Upper lobe of right lung (tissue), 1 donor: ENCODE measurements around the gene GKAP1. TPM values are rescaled to one million over a fixed set of nuclear protein-coding genes. Genes with fewer than 3 reads are reported as not detected.

Source experiments
- ATAC-seq: fragments of 200-7000 bp; cut with Tn5 transposase; one replicate; pipeline ENCODE4 v1.9.1; 2020; ENCODE audit warnings: mild to moderate bottlenecking, moderate library complexity
- DNase-seq: peaks from one replicate; pipeline ENCODE4 v3.0.0-alpha.2; 2020
- H3K27ac ChIP-seq: fragments of 200-600 bp; one replicate; pipeline ENCODE4 v1.8.0; 2022
- H3K27me3 ChIP-seq: fragments of 200-600 bp; one replicate; pipeline ENCODE4 v1.8.0; 2022; ENCODE audit warnings: mild to moderate bottlenecking
- H3K36me3 ChIP-seq: fragments of 200-600 bp; one replicate; pipeline ENCODE4 v1.8.0; 2022
- H3K4me1 ChIP-seq: fragments of 200-600 bp; one replicate; pipeline ENCODE4 v1.8.0; 2022
- H3K4me3 ChIP-seq: fragments of 200-600 bp; one replicate; pipeline ENCODE4 v1.8.0; 2022; ENCODE audit warnings: mild to moderate bottlenecking
- H3K9me3 ChIP-seq: fragments of 200-600 bp; one replicate; pipeline ENCODE4 v1.8.0; 2022
- CTCF ChIP-seq: fragments of 200-600 bp; IDR thresholded peaks from one replicate; pipeline ENCODE4 v1.8.0; 2022; ENCODE audit warnings: antibody characterized with exemption
- intact Hi-C: fragments of 100-400 bp; cut with DNase I; formaldehyde crosslinking; loops from one replicate; pipeline ENCODE4 v1.11.0; 2022
- total RNA-seq: library from RNA; stranded (reverse); fragmentation: NEBNext Ultra II Directional; extraction: Animal tissue kit (Norgen Biotek cat#: 25700); gene quantifications from one replicate; pipeline ENCODE4 v1.2.1, GENCODE V29; 2021
- donor health status: DM: no; HTN: yes; CAD: no; lungs with severe emphysema.

The GKAP1 gene
- total RNA-seq, 1 donor from 2014 or later, result 5.4 TPM

- H3K9me3 ChIP-seq, result no peaks in the 10 kb centered on the region
- ATAC-seq, result no peak
- no peaks in the 10 kb centered on the region for H3K36me3 ChIP-seq
- no peak overlapping the region for H3K27ac ChIP-seq
- intact Hi-C loops, result no loop called here
- no peak overlapping the region for H3K4me3 ChIP-seq
- no peak for TF ChIP-seq CTCF
- no peak for DNase-seq
- H3K4me1 ChIP-seq, result no peaks in the 10 kb centered on the region
- H3K27me3 ChIP-seq, result no peaks in the 10 kb centered on the region
These were observed 93.1 kb downstream of the GKAP1 start for GRCh38 chr9:83724436-83724835.

GRCh38 chr9:83722726-83723495 is 94.7 kb downstream of the GKAP1 start:
- Histone ChIP-seq H3K27me3 (no peaks in the 10 kb centered on the region), H3K4me1 (no peaks in the 10 kb centered on the region), H3K4me3 (no peak overlapping the region), H3K36me3 (no peaks in the 10 kb centered on the region), H3K9me3 (no peaks in the 10 kb centered on the region), H3K27ac (no peak overlapping the region)
- intact Hi-C loops, result no loop called here
- ATAC-seq (no peak), DNase-seq (no peak)
- TF ChIP-seq CTCF, result no peak

- intact Hi-C loops, result no loop called here
- H3K4me3 ChIP-seq, result no peak overlapping the region
- no peaks in the 10 kb centered on the region for H3K27me3 ChIP-seq
- TF ChIP-seq CTCF, result no peak
- DNase-seq (no peak), ATAC-seq (no peak)
- H3K9me3 ChIP-seq, result no peaks in the 10 kb centered on the region
- no peak overlapping the region for H3K27ac ChIP-seq
- H3K36me3 ChIP-seq, result no peaks in the 10 kb centered on the region
- H3K4me1 ChIP-seq, result no peaks in the 10 kb centered on the region
These were observed 96.1 kb downstream of the GKAP1 start for GRCh38 chr9:83721509-83721908.

GRCh38 chr9:83715794-83716193 is 101.8 kb downstream of the GKAP1 start:
- no peak for DNase-seq

GRCh38 chr9:83715221-83715620 is 102.3 kb downstream of the GKAP1 start:
- Histone ChIP-seq H3K27me3 (no peaks in the 10 kb centered on the region), H3K27ac (no peak overlapping the region), H3K36me3 (no peaks in the 10 kb centered on the region), H3K4me3 (no peak overlapping the region), H3K4me1 (no peaks in the 10 kb centered on the region), H3K9me3 (no peaks in the 10 kb centered on the region)
- TF ChIP-seq CTCF, result no peak
- no peak for DNase-seq
- ATAC-seq, result no peak
- intact Hi-C loops, result no loop called here

More at GRCh38 chr9:83715794-83716193, 101.8 kb downstream of the GKAP1 start:
- TF ChIP-seq CTCF, result no peak
- Histone ChIP-seq H3K9me3 (no peaks in the 10 kb centered on the region), H3K4me1 (no peaks in the 10 kb centered on the region), H3K27me3 (no peaks in the 10 kb centered on the region), H3K27ac (no peak overlapping the region), H3K4me3 (no peak overlapping the region), H3K36me3 (no peaks in the 10 kb centered on the region)
- ATAC-seq, result no peak
- intact Hi-C loops, result no loop called here
